Measurements from ENCODE around the gene MAP7D1.

Gene MAP7D1

GRCh38 chr1:36149973-36150295 is 6.0 kb upstream of the MAP7D1 start:
- DNase-seq: peak in 1 of 2 donors; percentile 81
- Histone ChIP-seq H3K36me3 (peaks cover 0 to 5% (median 3%) of the 10 kb centered on the region in 3 donors), H3K27ac (peak overlapping the region; percentile 89 to 100), H3K4me1 (peaks cover 0 to 67% (median 39%) of the 10 kb centered on the region in 4 donors), H3K27me3 (no peaks in the 10 kb centered on the region), H3K4me3 (peak overlapping the region; percentile 84 to 93), H3K9me3 (no peaks in the 10 kb centered on the region)
- intact Hi-C loops (cut with DNase I; ENCODE audit: low total_unique reads): loop anchor here (2.0 to 5.0 kb wide), 2 partner anchors 37 to 75 kb away; partner anchors contain the start of gene THRAP3
- TF ChIP-seq, protein P1, sequence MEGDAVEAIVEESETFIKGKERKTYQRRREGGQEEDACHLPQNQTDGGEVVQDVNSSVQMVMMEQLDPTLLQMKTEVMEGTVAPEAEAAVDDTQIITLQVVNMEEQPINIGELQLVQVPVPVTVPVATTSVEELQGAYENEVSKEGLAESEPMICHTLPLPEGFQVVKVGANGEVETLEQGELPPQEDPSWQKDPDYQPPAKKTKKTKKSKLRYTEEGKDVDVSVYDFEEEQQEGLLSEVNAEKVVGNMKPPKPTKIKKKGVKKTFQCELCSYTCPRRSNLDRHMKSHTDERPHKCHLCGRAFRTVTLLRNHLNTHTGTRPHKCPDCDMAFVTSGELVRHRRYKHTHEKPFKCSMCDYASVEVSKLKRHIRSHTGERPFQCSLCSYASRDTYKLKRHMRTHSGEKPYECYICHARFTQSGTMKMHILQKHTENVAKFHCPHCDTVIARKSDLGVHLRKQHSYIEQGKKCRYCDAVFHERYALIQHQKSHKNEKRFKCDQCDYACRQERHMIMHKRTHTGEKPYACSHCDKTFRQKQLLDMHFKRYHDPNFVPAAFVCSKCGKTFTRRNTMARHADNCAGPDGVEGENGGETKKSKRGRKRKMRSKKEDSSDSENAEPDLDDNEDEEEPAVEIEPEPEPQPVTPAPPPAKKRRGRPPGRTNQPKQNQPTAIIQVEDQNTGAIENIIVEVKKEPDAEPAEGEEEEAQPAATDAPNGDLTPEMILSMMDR (IDR thresholded peaks at IDR 0.05): no peak

DNA sequence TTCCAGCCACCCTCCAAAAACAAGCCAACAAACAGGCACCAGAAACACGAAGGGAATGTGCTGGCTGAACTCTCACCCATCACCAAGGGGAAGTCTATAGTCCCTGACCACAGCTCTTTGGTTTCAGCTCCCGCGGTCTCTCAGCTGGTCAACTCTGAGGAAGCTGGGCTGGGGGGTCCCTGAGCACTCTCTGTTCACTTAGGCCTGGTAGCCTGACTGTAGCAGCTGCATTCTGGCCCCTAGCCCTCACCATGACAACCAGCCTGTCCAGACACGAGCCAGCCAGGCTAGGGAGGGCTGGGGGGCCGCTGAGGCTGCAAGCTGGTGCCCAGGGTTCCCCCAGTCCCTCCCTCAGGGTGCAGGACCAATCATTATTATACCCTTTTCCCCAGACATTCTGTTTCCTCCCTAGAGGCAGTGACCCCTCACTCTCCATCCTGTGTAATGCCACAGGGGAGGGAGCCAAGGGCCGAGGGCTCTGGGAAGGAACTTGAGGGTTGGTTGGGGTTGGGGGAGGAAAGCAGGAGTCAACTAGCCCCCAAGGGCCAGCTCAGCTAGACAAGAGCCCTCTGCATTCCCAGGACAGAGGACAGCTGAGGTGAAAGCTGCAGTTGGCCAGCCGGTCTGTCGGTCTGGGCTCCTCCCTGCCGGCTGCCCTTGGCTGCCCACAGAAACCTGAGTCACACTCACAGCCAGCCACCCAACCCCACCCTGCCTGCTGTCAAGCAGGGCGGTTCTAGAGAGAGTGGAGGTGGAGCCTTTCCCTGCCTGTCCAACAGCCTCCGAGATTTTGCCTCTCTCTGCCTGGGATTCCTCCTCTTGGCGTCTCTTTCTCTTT is 5.4 kb upstream of the MAP7D1 start:
- intact Hi-C loops (cut with DNase I; ENCODE audit: low total_unique reads): loop anchor here (5.0 kb wide), 1 partner anchor 37 kb away; no protein-coding TSS in a partner anchor
- peak overlapping the region; percentile 84 to 93 for H3K4me3 ChIP-seq
- DNase-seq: peak; percentile 96 to 98
- peaks cover 0 to 72% (median 42%) of the 10 kb centered on the region in 4 donors for H3K4me1 ChIP-seq
- TF ChIP-seq, protein P1 (IDR thresholded peaks at IDR 0.05): peak in 1 of 2 experiments; percentile 1
- no peaks in the 10 kb centered on the region for H3K9me3 ChIP-seq
- peaks cover 0 to 5% (median 3%) of the 10 kb centered on the region in 3 donors for H3K36me3 ChIP-seq
- no peaks in the 10 kb centered on the region for H3K27me3 ChIP-seq
- peak overlapping the region; percentile 89 to 100 for H3K27ac ChIP-seq

DNA sequence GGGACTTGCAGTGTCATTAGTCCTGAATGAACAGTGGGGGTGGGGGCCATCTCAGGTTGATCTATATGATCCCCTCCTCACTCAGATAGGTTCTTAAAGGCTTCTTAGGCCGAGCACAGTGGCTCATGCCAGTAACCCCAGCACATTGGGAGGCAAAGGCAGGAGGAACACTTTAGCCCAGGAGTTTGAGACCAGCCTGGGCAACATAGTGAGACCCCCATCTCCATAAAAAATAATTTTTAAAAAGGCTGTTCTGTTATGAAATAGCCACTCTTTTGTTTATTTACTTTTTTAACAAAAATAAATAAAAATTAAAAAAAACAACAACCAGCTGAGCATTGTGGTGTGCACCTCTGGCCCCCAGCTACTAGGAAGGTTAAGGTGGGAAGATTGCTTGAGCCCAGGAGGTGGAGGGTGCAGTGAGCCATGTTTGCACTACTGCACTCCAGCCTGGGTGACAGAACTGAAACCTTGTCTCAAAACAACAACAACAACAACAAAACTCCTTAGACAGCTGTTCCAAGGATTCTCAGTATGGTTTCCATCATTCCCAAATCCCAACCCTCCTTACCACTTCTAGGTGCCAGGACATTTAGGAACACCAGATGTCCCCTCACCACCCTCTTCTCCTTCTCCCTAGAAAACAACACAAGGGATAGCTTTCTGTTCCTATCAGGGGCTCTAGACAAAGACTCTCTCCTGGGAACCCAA is 4.7 kb upstream of the MAP7D1 start:
- intact Hi-C loops (cut with DNase I; ENCODE audit: low total_unique reads): loop anchor here (5.0 kb wide), 1 partner anchor 36 kb away; no protein-coding TSS in a partner anchor
- Histone ChIP-seq H3K27me3 (no peaks in the 10 kb centered on the region), H3K27ac (peak overlapping the region; percentile 89 to 100), H3K4me3 (no peak overlapping the region), H3K4me1 (peaks cover 0 to 72% (median 43%) of the 10 kb centered on the region in 4 donors), H3K36me3 (peaks cover 0 to 5% (median 3%) of the 10 kb centered on the region in 3 donors), H3K9me3 (no peaks in the 10 kb centered on the region)
- no peak for DNase-seq
- TF ChIP-seq, protein P1 (IDR thresholded peaks at IDR 0.05): no peak

- Histone ChIP-seq H3K36me3 (peaks cover 0 to 3% (median 3%) of the 10 kb centered on the region in 3 donors), H3K27me3 (no peaks in the 10 kb centered on the region), H3K9me3 (no peaks in the 10 kb centered on the region), H3K27ac (peak overlapping the region; percentile 89 to 100), H3K4me1 (peaks cover 0 to 68% (median 43%) of the 10 kb centered on the region in 4 donors), H3K4me3 (no peak overlapping the region)
- TF ChIP-seq, protein P1 (IDR thresholded peaks at IDR 0.05): no peak
- intact Hi-C loops (cut with DNase I; ENCODE audit: low total_unique reads): loop anchor here (5.0 kb wide), 1 partner anchor 35 kb away; no protein-coding TSS in a partner anchor
- peak in 1 of 2 donors; percentile 41 for DNase-seq
Observed at GRCh38 chr1:36151845-36152203, 4.1 kb upstream of the MAP7D1 start.

- TF ChIP-seq, protein P1 (IDR thresholded peaks at IDR 0.05): no peak
- H3K36me3 ChIP-seq: no peaks in the 10 kb centered on the region
- no peaks in the 10 kb centered on the region for H3K9me3 ChIP-seq
- H3K4me1 ChIP-seq: peaks cover 4 to 64% (median 46%) of the 10 kb centered on the region in 4 donors
- no peaks in the 10 kb centered on the region for H3K27me3 ChIP-seq
- DNase-seq: no peak
- H3K27ac ChIP-seq: peak overlapping the region; percentile 99 to 100
- intact Hi-C loops (cut with DNase I; ENCODE audit: low total_unique reads): loop anchor here (5.0 kb wide), 1 partner anchor 34 kb away; no protein-coding TSS in a partner anchor
- no peak overlapping the region for H3K4me3 ChIP-seq
Observed at GRCh38 chr1:36153476-36153875, 2.5 kb upstream of the MAP7D1 start.

Measured in tibial artery (tissue), 4 donors.